HepG2 (cell line): ENCODE results near the gene MAPRE3. TPM values are rescaled to one million over a fixed set of nuclear protein-coding genes. Genes with fewer than 3 reads are reported as not detected.

Source experiments
- MIER2 ChIP-seq: IDR thresholded peaks from 2 replicates; pipeline ENCODE4 v1.6.1; 2016; ENCODE audit warnings: missing biosample characterization, missing genetic modification reagents
- NRL ChIP-seq: sonication (generic); formaldehyde crosslinking; IDR thresholded peaks from 2 replicates; pipeline ENCODE4 v1.5.0; 2020; ENCODE audit warnings: missing genetic modification reagents, mild to moderate bottlenecking, moderate library complexity, borderline replicate concordance
- PRPF4 ChIP-seq: fragments of 200-400 bp; formaldehyde crosslinking; IDR thresholded peaks from 2 replicates; pipeline ENCODE4 v1.6.1; 2016; ENCODE audit warnings: low read length, low read depth; ENCODE audit not compliant: poor library complexity, severe bottlenecking
- SUZ12 ChIP-seq: fragments of 150-350 bp; IDR thresholded peaks from 2 replicates; pipeline ENCODE4 v1.6.1; 2014; ENCODE audit warnings: low read depth, low read length
- TBX2 ChIP-seq: sonication (generic); formaldehyde crosslinking; IDR thresholded peaks from 2 replicates; pipeline ENCODE4 v1.5.0; 2020; ENCODE audit warnings: missing genetic modification reagents, mild to moderate bottlenecking, borderline replicate concordance
- ZNF160 ChIP-seq: sonication (generic); formaldehyde crosslinking; IDR thresholded peaks from 2 replicates; pipeline ENCODE4 v1.8.0; 2022; ENCODE audit warnings: mild to moderate bottlenecking, inconsistent platforms, missing genetic modification reagents
- ZNF251 ChIP-seq: sonication (generic); formaldehyde crosslinking; IDR thresholded peaks from 2 replicates; pipeline ENCODE4 v1.9.0; 2021; ENCODE audit warnings: mild to moderate bottlenecking, missing genetic modification reagents
- ZNF326 ChIP-seq: sonication (generic); formaldehyde crosslinking; IDR thresholded peaks from 2 replicates; pipeline ENCODE4 v1.4.0; 2020; ENCODE audit warnings: missing genetic modification reagents, borderline replicate concordance
- ZNF766 ChIP-seq: sonication (generic); formaldehyde crosslinking; IDR thresholded peaks from 2 replicates; pipeline ENCODE4 v1.5.0; 2020; ENCODE audit warnings: missing genetic modification reagents, borderline replicate concordance
- ZNF782 ChIP-seq: sonication (generic); formaldehyde crosslinking; IDR thresholded peaks from 2 replicates; pipeline ENCODE4 v1.4.0; 2020; ENCODE audit warnings: missing genetic modification reagents, mild to moderate bottlenecking, borderline replicate concordance
- ZNF841 ChIP-seq: sonication (generic); formaldehyde crosslinking; IDR thresholded peaks from 2 replicates; pipeline ENCODE4 v1.8.1; 2023; ENCODE audit warnings: missing genetic modification reagents, borderline replicate concordance
- polyA plus RNA-seq, 8 experiments: library from polyadenylated mRNA; depleted of rRNA in 3 of 8; stranded (reverse) in 7 of 8; unstranded in 1 of 8; fragments of >200 nt; fragmentation: Illumina TruSeq in 4 of 8; extraction: Trizol in 4 of 8; gene quantifications; 2 replicates each; pipeline versions ENCODE4 v1.2.1 to v1.2.3, GENCODE V29; 2011 to 2016; ENCODE audit warnings: low read depth in 4 of 8, missing spikeins in 1 of 8, mixed read lengths in 1 of 8; ENCODE audit not compliant: insufficient read depth in 1 of 8
- total RNA-seq, 5 experiments: library from RNA; depleted of rRNA; stranded (reverse); fragments of >200 nt; fragmentation: Illumina TruSeq; extraction: Trizol; gene quantifications; 2 replicates each; pipeline ENCODE4 v1.2.3, GENCODE V29; 2016; ENCODE audit warnings: low read depth in 1 of 5
- TF ChIP-seq, protein P1 (sequence below): sonication (generic); formaldehyde crosslinking; IDR thresholded peaks from one replicate; pipeline ENCODE4 v1.5.1; 2020; ENCODE audit warnings: mild to moderate bottlenecking, missing genetic modification reagents; ENCODE audit errors: not compliant biosample characterization
- TF ChIP-seq, protein P2 (sequence below): IDR thresholded peaks from 2 replicates; pipeline ENCODE4 v1.6.1; 2012; ENCODE audit warnings: low read length, improper control_type of control experiment
- TF ChIP-seq, protein P3 (sequence below): sonication (generic); formaldehyde crosslinking; IDR thresholded peaks from 2 replicates; pipeline ENCODE4 v1.8.0; 2022; ENCODE audit warnings: mild to moderate bottlenecking, missing genetic modification reagents
- TF ChIP-seq, protein P4 (sequence below): sonication (generic); formaldehyde crosslinking; IDR thresholded peaks from 2 replicates; pipeline ENCODE4 v1.4.0; 2020; ENCODE audit warnings: missing genetic modification reagents

The MAPRE3 gene
- total and polyA plus RNA-seq, 2 of the 13 experiments (the other 11 are each of a cell fraction or from before 2014, with no cell fraction given) = 0.31 to 0.91 TPM

DNA sequence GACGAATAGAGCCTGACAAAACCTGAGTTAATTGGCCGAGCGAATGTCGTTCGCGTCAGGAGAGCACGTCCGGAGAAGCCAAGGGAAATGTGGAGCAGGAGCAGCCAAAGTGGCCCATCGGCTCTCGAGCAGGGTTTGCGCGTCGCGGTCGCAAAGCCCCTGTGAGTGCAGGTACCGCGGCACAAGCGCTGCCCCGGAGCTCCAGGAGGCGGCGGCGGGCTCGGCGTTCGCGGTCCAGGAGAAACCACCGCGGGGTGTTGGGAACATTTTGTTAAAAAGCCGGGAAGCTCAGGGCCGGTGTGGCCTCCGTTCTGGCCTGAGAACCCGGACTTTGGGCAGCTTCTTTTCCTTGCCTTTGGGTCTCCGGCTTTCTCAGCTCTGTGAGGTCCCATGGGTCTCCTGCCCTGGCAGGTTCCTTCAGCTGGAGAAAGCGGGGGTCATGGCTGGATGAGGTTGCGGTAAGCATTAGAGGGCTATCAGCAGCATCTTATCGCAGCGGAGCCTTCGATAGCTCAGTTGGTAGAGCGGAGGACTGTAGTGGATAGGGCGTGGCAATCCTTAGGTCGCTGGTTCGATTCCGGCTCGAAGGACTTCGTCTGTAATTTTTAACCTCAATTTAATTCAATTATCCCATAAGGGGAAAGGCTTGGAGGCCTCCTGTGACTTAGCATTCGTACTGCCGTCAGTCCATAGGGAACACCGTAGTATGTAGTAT lies 80.0 kb downstream of the MAPRE3 start (continued):
- TF ChIP-seq, protein P1, sequence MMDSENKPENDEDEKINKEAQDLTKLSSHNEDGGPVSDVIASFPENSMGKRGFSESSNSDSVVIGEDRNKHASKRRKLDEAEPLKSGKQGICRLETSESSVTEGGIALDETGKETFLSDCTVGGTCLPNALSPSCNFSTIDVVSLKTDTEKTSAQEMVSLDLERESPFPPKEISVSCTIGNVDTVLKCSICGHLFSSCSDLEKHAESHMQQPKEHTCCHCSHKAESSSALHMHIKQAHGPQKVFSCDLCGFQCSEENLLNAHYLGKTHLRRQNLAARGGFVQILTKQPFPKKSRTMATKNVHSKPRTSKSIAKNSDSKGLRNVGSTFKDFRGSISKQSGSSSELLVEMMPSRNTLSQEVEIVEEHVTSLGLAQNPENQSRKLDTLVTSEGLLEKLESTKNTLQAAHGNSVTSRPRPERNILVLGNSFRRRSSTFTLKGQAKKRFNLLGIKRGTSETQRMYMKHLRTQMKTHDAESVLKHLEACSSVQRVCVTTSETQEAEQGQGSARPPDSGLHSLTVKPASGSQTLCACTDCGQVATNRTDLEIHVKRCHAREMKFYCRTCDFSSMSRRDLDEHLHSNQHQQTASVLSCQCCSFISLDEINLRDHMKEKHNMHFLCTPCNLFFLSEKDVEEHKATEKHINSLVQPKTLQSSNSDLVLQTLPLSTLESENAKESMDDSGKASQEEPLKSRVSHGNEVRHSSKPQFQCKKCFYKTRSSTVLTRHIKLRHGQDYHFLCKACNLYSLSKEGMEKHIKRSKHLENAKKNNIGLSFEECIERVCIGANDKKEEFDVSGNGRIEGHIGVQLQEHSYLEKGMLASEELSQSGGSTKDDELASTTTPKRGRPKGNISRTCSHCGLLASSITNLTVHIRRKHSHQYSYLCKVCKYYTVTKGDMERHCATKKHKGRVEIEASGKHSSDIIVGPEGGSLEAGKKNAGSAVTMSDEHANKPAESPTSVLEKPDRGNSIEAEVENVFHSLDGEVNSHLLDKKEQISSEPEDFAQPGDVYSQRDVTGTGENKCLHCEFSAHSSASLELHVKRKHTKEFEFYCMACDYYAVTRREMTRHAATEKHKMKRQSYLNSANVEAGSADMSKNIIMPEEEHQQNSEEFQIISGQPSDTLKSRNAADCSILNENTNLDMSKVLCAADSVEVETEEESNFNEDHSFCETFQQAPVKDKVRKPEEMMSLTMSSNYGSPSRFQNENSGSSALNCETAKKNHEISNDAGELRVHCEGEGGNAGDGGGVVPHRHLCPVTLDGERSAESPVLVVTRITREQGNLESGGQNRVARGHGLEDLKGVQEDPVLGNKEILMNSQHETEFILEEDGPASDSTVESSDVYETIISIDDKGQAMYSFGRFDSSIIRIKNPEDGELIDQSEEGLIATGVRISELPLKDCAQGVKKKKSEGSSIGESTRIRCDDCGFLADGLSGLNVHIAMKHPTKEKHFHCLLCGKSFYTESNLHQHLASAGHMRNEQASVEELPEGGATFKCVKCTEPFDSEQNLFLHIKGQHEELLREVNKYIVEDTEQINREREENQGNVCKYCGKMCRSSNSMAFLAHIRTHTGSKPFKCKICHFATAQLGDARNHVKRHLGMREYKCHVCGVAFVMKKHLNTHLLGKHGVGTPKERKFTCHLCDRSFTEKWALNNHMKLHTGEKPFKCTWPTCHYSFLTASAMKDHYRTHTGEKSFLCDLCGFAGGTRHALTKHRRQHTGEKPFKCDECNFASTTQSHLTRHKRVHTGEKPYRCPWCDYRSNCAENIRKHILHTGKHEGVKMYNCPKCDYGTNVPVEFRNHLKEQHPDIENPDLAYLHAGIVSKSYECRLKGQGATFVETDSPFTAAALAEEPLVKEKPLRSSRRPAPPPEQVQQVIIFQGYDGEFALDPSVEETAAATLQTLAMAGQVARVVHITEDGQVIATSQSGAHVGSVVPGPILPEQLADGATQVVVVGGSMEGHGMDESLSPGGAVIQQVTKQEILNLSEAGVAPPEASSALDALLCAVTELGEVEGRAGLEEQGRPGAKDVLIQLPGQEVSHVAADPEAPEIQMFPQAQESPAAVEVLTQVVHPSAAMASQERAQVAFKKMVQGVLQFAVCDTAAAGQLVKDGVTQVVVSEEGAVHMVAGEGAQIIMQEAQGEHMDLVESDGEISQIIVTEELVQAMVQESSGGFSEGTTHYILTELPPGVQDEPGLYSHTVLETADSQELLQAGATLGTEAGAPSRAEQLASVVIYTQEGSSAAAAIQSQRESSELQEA (CRISPR knock-in tag) = no peak
- TF ChIP-seq ZNF160 (peak; percentile 76; the same call in 1 of the 2 replicates), PRPF4 (no peak), MIER2 (CRISPR knock-in tag) (no peak; the same call in 1 of the 2 replicates), SUZ12 (no peak), ZNF841 (CRISPR knock-in tag) (no peak; the same call in none of the 2 replicates), TBX2 (CRISPR knock-in tag) (peak; percentile 77), NRL (peak; percentile 90), ZNF326 (CRISPR knock-in tag) (peak; percentile 88; the same call in 1 of the 2 replicates), ZNF782 (no peak), ZNF766 (CRISPR knock-in tag) (peak; percentile 21), ZNF251 (CRISPR knock-in tag) (peak; percentile 91)
- TF ChIP-seq, protein P2, sequence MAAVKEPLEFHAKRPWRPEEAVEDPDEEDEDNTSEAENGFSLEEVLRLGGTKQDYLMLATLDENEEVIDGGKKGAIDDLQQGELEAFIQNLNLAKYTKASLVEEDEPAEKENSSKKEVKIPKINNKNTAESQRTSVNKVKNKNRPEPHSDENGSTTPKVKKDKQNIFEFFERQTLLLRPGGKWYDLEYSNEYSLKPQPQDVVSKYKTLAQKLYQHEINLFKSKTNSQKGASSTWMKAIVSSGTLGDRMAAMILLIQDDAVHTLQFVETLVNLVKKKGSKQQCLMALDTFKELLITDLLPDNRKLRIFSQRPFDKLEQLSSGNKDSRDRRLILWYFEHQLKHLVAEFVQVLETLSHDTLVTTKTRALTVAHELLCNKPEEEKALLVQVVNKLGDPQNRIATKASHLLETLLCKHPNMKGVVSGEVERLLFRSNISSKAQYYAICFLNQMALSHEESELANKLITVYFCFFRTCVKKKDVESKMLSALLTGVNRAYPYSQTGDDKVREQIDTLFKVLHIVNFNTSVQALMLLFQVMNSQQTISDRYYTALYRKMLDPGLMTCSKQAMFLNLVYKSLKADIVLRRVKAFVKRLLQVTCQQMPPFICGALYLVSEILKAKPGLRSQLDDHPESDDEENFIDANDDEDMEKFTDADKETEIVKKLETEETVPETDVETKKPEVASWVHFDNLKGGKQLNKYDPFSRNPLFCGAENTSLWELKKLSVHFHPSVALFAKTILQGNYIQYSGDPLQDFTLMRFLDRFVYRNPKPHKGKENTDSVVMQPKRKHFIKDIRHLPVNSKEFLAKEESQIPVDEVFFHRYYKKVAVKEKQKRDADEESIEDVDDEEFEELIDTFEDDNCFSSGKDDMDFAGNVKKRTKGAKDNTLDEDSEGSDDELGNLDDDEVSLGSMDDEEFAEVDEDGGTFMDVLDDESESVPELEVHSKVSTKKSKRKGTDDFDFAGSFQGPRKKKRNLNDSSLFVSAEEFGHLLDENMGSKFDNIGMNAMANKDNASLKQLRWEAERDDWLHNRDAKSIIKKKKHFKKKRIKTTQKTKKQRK = no peak
- TF ChIP-seq, protein P3, sequence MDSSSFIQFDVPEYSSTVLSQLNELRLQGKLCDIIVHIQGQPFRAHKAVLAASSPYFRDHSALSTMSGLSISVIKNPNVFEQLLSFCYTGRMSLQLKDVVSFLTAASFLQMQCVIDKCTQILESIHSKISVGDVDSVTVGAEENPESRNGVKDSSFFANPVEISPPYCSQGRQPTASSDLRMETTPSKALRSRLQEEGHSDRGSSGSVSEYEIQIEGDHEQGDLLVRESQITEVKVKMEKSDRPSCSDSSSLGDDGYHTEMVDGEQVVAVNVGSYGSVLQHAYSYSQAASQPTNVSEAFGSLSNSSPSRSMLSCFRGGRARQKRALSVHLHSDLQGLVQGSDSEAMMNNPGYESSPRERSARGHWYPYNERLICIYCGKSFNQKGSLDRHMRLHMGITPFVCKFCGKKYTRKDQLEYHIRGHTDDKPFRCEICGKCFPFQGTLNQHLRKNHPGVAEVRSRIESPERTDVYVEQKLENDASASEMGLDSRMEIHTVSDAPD = no peak; the same call in none of the 2 replicates
- TF ChIP-seq, protein P4, sequence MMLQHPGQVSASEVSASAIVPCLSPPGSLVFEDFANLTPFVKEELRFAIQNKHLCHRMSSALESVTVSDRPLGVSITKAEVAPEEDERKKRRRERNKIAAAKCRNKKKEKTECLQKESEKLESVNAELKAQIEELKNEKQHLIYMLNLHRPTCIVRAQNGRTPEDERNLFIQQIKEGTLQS (CRISPR knock-in tag) = peak; percentile 16; the same call in 1 of the 2 replicates
